DND-41 (cell line): ENCODE data around the gene CEP290.

Experiments used
- ATAC-seq: fragments of 200-7000 bp; cut with Tn5 transposase; 3 replicates; pipeline ENCODE4 v1.9.1; 2021; ENCODE audit warnings: low read depth; ENCODE audit not compliant: insufficient read depth
- DNase-seq: peaks from one replicate; pipeline ENCODE4 v3.0.0-alpha.2; 2020
- H2AFZ ChIP-seq: 2 replicates; pipeline ENCODE4 v1.6.0; 2012; ENCODE audit warnings: low read depth, low read length
- H3K27ac ChIP-seq: 2 replicates; pipeline ENCODE4 v1.5.1; 2012; ENCODE audit warnings: low read length, inconsistent platforms
- H3K27me3 ChIP-seq: fragments of 200-600 bp; sonication (generic); 2 replicates; pipeline ENCODE4 v1.6.0; 2012; ENCODE audit warnings: low read length, mild to moderate bottlenecking, inconsistent platforms; ENCODE audit not compliant: insufficient read depth, poor library complexity
- H3K36me3 ChIP-seq: 2 replicates; pipeline ENCODE4 v1.5.1; 2012; ENCODE audit warnings: low read length, inconsistent platforms; ENCODE audit not compliant: insufficient read depth
- H3K4me1 ChIP-seq: 2 replicates; pipeline ENCODE4 v1.5.1; 2012; ENCODE audit warnings: mild to moderate bottlenecking, low read length; ENCODE audit not compliant: insufficient read depth
- H3K4me2 ChIP-seq: 2 replicates; pipeline ENCODE4 v1.6.0; 2012; ENCODE audit warnings: mild to moderate bottlenecking, moderate library complexity, low read length, inconsistent platforms; ENCODE audit not compliant: insufficient read depth
- H3K4me3 ChIP-seq, 2 experiments: fragments of 200-600 bp in 1 of 2; shearing (Covaris generic) in 1 of 2; 2 replicates each; pipeline ENCODE4 v1.5.1; 2012 to 2016; ENCODE audit warnings: inconsistent platforms in 2 of 2, low read length in 2 of 2, mild to moderate bottlenecking in 2 of 2, low read depth in 1 of 2, moderate library complexity in 1 of 2
- H3K79me2 ChIP-seq: 2 replicates; pipeline ENCODE4 v1.6.0; 2012; ENCODE audit warnings: low read length, inconsistent platforms; ENCODE audit not compliant: insufficient read depth
- H3K9ac ChIP-seq: 2 replicates; pipeline ENCODE4 v1.6.0; 2012; ENCODE audit warnings: low read depth, mild to moderate bottlenecking, inconsistent platforms, low read length, moderate library complexity
- H3K9me3 ChIP-seq: 2 replicates; pipeline ENCODE4 v1.5.1; 2012; ENCODE audit warnings: low read length, moderate library complexity, mild to moderate bottlenecking, inconsistent platforms; ENCODE audit not compliant: insufficient read depth, severe bottlenecking
- H4K20me1 ChIP-seq: 2 replicates; pipeline ENCODE4 v1.6.0; 2012; ENCODE audit warnings: low read length; ENCODE audit not compliant: insufficient read depth
- CTCF ChIP-seq: IDR thresholded peaks from 2 replicates; pipeline ENCODE4 v1.5.1; 2012; ENCODE audit warnings: borderline replicate concordance, low read length, moderate library complexity, mild to moderate bottlenecking; ENCODE audit not compliant: poor library complexity, severe bottlenecking; ENCODE audit errors: extremely low read depth
- EZH2 ChIP-seq: IDR thresholded peaks from 3 replicates; pipeline ENCODE4 v1.6.1; 2012; ENCODE audit warnings: borderline replicate concordance, low read depth, mild to moderate bottlenecking, moderate library complexity, low read length, inconsistent platforms; ENCODE audit not compliant: severe bottlenecking

The CEP290 gene

GRCh38 chr12:88011755-88012154 lies 130.1 kb downstream of the CEP290 start:
- no peaks in the 10 kb centered on the region for H3K79me2 ChIP-seq
- peaks cover 3% of the 10 kb centered on the region for H3K27me3 ChIP-seq
- H3K36me3 ChIP-seq, result no peaks in the 10 kb centered on the region
- H3K27ac ChIP-seq, result no peak overlapping the region
- no peak for DNase-seq
- no peak for ATAC-seq
- no peak for TF ChIP-seq EZH2
- TF ChIP-seq CTCF, result no peak
- H3K9me3 ChIP-seq, result peaks cover 1% of the 10 kb centered on the region
- no peaks in the 10 kb centered on the region for H4K20me1 ChIP-seq
- H3K9ac ChIP-seq, result no peak overlapping the region
- H3K4me2 ChIP-seq, result no peak overlapping the region
- H3K4me1 ChIP-seq, result no peaks in the 10 kb centered on the region
- H3K4me3 ChIP-seq, result no peak overlapping the region
- no peak overlapping the region for H2AFZ ChIP-seq

GRCh38 chr12:88006351-88006750 lies 135.5 kb downstream of the CEP290 start:
- H3K9me3 ChIP-seq, result peaks cover 3% of the 10 kb centered on the region
- no peaks in the 10 kb centered on the region for H3K4me1 ChIP-seq
- DNase-seq (no peak), ATAC-seq (no peak)
- TF ChIP-seq EZH2, result no peak
- no peak for TF ChIP-seq CTCF
- no peak overlapping the region for H2AFZ ChIP-seq
- no peak overlapping the region for H3K27ac ChIP-seq
- no peaks in the 10 kb centered on the region for H3K79me2 ChIP-seq
- H3K4me2 ChIP-seq, result no peak overlapping the region
- no peaks in the 10 kb centered on the region for H4K20me1 ChIP-seq
- H3K9ac ChIP-seq, result no peak overlapping the region
- no peaks in the 10 kb centered on the region for H3K36me3 ChIP-seq
- no peak overlapping the region for H3K4me3 ChIP-seq
- no peaks in the 10 kb centered on the region for H3K27me3 ChIP-seq

DNA sequence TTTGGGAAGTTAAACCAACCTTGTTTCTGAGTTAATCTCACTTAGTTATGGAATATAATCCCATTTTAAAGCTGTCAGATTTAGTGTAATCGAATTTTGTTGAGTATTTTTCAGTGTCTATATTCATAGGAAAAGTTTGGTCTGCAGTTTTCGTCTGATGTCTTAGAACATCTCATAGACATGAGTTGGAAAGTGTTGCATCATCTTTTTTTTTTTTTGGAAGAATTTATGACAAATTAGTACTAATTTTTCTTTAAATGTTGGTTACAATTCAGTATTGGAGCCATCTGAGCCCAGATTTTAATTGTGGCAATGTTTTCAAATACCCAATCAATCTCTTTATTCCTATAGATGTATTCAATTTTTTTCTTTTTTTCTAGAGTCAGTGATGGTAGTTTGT lies 140.6 kb downstream of the CEP290 start:
- Histone ChIP-seq H3K9ac (no peak overlapping the region), H3K27me3 (no peaks in the 10 kb centered on the region), H3K27ac (no peak overlapping the region), H4K20me1 (no peaks in the 10 kb centered on the region), H2AFZ (no peak overlapping the region), H3K4me1 (no peaks in the 10 kb centered on the region), H3K36me3 (no peaks in the 10 kb centered on the region), H3K4me2 (no peak overlapping the region), H3K9me3 (peaks cover 3% of the 10 kb centered on the region), H3K4me3 (no peak overlapping the region), H3K79me2 (no peaks in the 10 kb centered on the region)
- DNase-seq, result no peak
- no peak for ATAC-seq
- TF ChIP-seq CTCF, result no peak
- TF ChIP-seq EZH2, result no peak
